Activated naive CD4-positive, alpha-beta T cell treated with anti-CD3 and anti-CD28 coated beads, Interleukin-2, amount 10 ng/mL, durations not matched to agents 7 days and 5 days (primary cell): ENCODE measurements around the gene GAGE12G.
"Not testable (repeated sequence)": the region's sequence is repeated elsewhere in the genome, so short reads cannot be mapped to it uniquely, and the experiment has no call there.

Experiments used
- CTCF ChIA-PET: fragments of 350-600 bp; sonication (Branson Sonifier 250); formaldehyde crosslinking; loops from one replicate; lab custom pipeline; 2021; ENCODE audit warnings: antibody characterized with exemption; lab: Charles Lee
- DNase-seq: peaks from one replicate; pipeline ENCODE4 v3.0.0-alpha.2; 2020
- H3K27ac Mint-ChIP-seq: one replicate; pipeline ENCODE4 v1.8.0; 2021; ENCODE audit warnings: mild to moderate bottlenecking, moderate library complexity, mixed read lengths
- H3K27me3 Mint-ChIP-seq: one replicate; pipeline ENCODE4 v1.8.0; 2021; ENCODE audit warnings: mild to moderate bottlenecking, mixed read lengths
- H3K36me3 Mint-ChIP-seq: one replicate; pipeline ENCODE4 v1.8.0; 2021; ENCODE audit warnings: mixed read lengths
- H3K4me1 Mint-ChIP-seq: one replicate; pipeline ENCODE4 v1.8.0; 2021; ENCODE audit warnings: mixed read lengths
- H3K4me3 Mint-ChIP-seq: one replicate; pipeline ENCODE4 v1.8.0; 2021; ENCODE audit warnings: mild to moderate bottlenecking, moderate library complexity, mixed read lengths
- H3K9me3 Mint-ChIP-seq: one replicate; pipeline ENCODE4 v1.8.0; 2021; ENCODE audit warnings: mixed read lengths

GAGE12G gene, protein sequence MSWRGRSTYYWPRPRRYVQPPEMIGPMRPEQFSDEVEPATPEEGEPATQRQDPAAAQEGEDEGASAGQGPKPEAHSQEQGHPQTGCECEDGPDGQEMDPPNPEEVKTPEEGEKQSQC

DNA sequence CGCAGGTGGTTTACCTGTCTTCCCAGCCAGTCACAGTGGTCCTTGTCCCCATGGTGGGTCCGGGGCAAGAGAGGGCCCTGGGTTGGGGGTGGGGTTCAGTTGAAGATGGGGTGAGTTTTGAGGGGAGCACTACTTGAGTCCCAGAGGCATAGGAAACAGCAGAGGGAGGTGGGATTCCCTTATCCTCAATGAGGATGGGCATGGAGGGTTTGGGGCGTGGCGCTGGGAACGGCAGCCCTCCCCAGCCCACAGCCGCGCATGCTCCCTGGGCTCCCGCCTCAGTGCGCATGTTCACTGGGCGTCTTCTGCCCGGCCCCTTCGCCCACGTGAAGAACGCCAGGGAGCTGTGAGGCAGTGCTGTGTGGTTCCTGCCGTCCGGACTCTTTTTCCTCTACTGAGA is at the start of gene GAGE12G:
Gene GAGE12G, plus strand, starts transcription at position 301 of the 400 bp plus-strand sequence. CDS start 1,155 bp downstream, outside the sequence.
- H3K4me1 Mint-ChIP-seq, DNase-seq, H3K4me3 Mint-ChIP-seq, CTCF ChIA-PET, H3K9me3 Mint-ChIP-seq, H3K27ac Mint-ChIP-seq, H3K36me3 Mint-ChIP-seq, H3K27me3 Mint-ChIP-seq: not testable (repeated sequence)

DNA sequence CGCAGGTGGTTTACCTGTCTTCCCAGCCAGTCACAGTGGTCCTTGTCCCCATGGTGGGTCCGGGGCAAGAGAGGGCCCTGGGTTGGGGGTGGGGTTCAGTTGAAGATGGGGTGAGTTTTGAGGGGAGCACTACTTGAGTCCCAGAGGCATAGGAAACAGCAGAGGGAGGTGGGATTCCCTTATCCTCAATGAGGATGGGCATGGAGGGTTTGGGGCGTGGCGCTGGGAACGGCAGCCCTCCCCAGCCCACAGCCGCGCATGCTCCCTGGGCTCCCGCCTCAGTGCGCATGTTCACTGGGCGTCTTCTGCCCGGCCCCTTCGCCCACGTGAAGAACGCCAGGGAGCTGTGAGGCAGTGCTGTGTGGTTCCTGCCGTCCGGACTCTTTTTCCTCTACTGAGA is 38.3 kb upstream of the GAGE12G start, which contains the start of gene GAGE12C:
Gene GAGE12C, plus strand, starts transcription at position 301 of the 400 bp plus-strand sequence. CDS start 1,155 bp downstream, outside the sequence.
- DNase-seq, CTCF ChIA-PET, H3K9me3 Mint-ChIP-seq, H3K4me1 Mint-ChIP-seq, H3K36me3 Mint-ChIP-seq, H3K4me3 Mint-ChIP-seq, H3K27me3 Mint-ChIP-seq, H3K27ac Mint-ChIP-seq: not testable (repeated sequence)

DNA sequence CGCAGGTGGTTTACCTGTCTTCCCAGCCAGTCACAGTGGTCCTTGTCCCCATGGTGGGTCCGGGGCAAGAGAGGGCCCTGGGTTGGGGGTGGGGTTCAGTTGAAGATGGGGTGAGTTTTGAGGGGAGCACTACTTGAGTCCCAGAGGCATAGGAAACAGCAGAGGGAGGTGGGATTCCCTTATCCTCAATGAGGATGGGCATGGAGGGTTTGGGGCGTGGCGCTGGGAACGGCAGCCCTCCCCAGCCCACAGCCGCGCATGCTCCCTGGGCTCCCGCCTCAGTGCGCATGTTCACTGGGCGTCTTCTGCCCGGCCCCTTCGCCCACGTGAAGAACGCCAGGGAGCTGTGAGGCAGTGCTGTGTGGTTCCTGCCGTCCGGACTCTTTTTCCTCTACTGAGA is 28.8 kb upstream of the GAGE12G start, which contains the start of gene GAGE12D:
Gene GAGE12D, plus strand, starts transcription at position 301 of the 400 bp plus-strand sequence. CDS start 1,155 bp downstream, outside the sequence.
- CTCF ChIA-PET = not testable (repeated sequence)

DNA sequence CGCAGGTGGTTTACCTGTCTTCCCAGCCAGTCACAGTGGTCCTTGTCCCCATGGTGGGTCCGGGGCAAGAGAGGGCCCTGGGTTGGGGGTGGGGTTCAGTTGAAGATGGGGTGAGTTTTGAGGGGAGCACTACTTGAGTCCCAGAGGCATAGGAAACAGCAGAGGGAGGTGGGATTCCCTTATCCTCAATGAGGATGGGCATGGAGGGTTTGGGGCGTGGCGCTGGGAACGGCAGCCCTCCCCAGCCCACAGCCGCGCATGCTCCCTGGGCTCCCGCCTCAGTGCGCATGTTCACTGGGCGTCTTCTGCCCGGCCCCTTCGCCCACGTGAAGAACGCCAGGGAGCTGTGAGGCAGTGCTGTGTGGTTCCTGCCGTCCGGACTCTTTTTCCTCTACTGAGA is 19.2 kb upstream of the GAGE12G start, which contains the start of gene GAGE12E:
Gene GAGE12E, plus strand, starts transcription at position 301 of the 400 bp plus-strand sequence. CDS start 1,155 bp downstream, outside the sequence.
- H3K36me3 Mint-ChIP-seq, DNase-seq, H3K27ac Mint-ChIP-seq, H3K4me1 Mint-ChIP-seq, H3K4me3 Mint-ChIP-seq, H3K27me3 Mint-ChIP-seq, CTCF ChIA-PET, H3K9me3 Mint-ChIP-seq: not testable (repeated sequence)

More for the DNA sequence above, 28.8 kb upstream of the GAGE12G start, which contains the start of gene GAGE12D:
- not testable (repeated sequence) for H3K27ac Mint-ChIP-seq, H3K9me3 Mint-ChIP-seq, H3K27me3 Mint-ChIP-seq, H3K4me3 Mint-ChIP-seq, H3K36me3 Mint-ChIP-seq, DNase-seq, H3K4me1 Mint-ChIP-seq

DNA sequence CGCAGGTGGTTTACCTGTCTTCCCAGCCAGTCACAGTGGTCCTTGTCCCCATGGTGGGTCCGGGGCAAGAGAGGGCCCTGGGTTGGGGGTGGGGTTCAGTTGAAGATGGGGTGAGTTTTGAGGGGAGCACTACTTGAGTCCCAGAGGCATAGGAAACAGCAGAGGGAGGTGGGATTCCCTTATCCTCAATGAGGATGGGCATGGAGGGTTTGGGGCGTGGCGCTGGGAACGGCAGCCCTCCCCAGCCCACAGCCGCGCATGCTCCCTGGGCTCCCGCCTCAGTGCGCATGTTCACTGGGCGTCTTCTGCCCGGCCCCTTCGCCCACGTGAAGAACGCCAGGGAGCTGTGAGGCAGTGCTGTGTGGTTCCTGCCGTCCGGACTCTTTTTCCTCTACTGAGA is 9.7 kb upstream of the GAGE12G start, which contains the start of gene GAGE12F:
Gene GAGE12F, plus strand, starts transcription at position 301 of the 400 bp plus-strand sequence. CDS start 1,155 bp downstream, outside the sequence.
- H3K36me3 Mint-ChIP-seq, H3K9me3 Mint-ChIP-seq, DNase-seq, CTCF ChIA-PET, H3K4me3 Mint-ChIP-seq, H3K27me3 Mint-ChIP-seq, H3K27ac Mint-ChIP-seq, H3K4me1 Mint-ChIP-seq: not testable (repeated sequence)

DNA sequence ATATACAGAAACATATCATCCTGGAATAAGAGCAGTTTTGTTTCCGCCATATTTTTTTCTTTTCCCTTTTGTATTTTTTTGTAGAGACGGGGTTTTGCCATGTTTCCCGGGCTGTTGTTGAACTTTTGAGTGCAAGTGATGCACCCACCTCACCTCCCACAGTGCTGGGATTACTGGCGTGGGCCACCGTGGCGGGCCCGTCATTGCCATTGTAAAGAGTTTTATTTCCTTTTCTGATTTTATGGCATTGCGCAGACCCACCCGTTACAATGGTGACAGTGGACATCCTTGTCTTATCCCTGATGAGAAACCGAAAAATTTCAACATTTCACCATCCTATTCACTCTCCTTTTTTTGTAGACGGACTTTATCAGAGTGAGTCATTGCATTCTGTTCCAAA is 1.5 kb upstream of the GAGE12G start:
- CTCF ChIA-PET, DNase-seq, H3K9me3 Mint-ChIP-seq, H3K36me3 Mint-ChIP-seq, H3K4me1 Mint-ChIP-seq, H3K4me3 Mint-ChIP-seq, H3K27ac Mint-ChIP-seq, H3K27me3 Mint-ChIP-seq: not testable (repeated sequence)

DNA sequence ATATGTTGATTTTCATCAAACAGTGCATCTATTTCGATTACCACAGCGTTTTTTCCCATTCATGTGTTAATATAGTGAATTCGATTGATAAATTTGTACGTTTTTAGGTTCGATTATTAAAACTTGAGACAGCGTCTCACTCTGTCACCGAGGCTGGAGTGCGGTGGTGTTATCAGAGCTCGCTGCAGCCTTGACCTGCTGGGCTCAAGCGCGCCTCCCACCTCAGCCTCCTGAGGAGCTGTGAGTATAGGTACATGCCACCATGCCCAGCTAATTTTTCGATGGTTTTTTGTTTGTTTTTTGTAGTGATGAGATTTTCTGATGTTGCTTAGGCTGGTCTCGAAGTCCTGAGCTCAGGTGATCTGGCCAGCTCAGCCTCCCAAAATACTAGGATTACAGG is 1.0 kb upstream of the GAGE12G start:
- H3K9me3 Mint-ChIP-seq, CTCF ChIA-PET, H3K27ac Mint-ChIP-seq: not testable (repeated sequence)

DNA sequence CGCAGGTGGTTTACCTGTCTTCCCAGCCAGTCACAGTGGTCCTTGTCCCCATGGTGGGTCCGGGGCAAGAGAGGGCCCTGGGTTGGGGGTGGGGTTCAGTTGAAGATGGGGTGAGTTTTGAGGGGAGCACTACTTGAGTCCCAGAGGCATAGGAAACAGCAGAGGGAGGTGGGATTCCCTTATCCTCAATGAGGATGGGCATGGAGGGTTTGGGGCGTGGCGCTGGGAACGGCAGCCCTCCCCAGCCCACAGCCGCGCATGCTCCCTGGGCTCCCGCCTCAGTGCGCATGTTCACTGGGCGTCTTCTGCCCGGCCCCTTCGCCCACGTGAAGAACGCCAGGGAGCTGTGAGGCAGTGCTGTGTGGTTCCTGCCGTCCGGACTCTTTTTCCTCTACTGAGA is 9.4 kb downstream of the GAGE12G start, which contains the start of gene GAGE12H:
Gene GAGE12H, plus strand, starts transcription at position 301 of the 400 bp plus-strand sequence. CDS start 1,155 bp downstream, outside the sequence.
- H3K27me3 Mint-ChIP-seq, H3K4me1 Mint-ChIP-seq, H3K27ac Mint-ChIP-seq, H3K9me3 Mint-ChIP-seq, CTCF ChIA-PET, H3K4me3 Mint-ChIP-seq, H3K36me3 Mint-ChIP-seq, DNase-seq: not testable (repeated sequence)

More for the DNA sequence above, 1.0 kb upstream of the GAGE12G start:
- H3K4me1 Mint-ChIP-seq, H3K4me3 Mint-ChIP-seq, DNase-seq, H3K27me3 Mint-ChIP-seq, H3K36me3 Mint-ChIP-seq: not testable (repeated sequence)

DNA sequence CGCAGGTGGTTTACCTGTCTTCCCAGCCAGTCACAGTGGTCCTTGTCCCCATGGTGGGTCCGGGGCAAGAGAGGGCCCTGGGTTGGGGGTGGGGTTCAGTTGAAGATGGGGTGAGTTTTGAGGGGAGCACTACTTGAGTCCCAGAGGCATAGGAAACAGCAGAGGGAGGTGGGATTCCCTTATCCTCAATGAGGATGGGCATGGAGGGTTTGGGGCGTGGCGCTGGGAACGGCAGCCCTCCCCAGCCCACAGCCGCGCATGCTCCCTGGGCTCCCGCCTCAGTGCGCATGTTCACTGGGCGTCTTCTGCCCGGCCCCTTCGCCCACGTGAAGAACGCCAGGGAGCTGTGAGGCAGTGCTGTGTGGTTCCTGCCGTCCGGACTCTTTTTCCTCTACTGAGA is 19.0 kb downstream of the GAGE12G start, which contains the start of gene GAGE2A:
Gene GAGE2A, plus strand, starts transcription at position 301 of the 400 bp plus-strand sequence. CDS start 1,155 bp downstream, outside the sequence.
- H3K36me3 Mint-ChIP-seq, H3K4me3 Mint-ChIP-seq, H3K27ac Mint-ChIP-seq, H3K27me3 Mint-ChIP-seq, CTCF ChIA-PET, DNase-seq, H3K4me1 Mint-ChIP-seq, H3K9me3 Mint-ChIP-seq: not testable (repeated sequence)

DNA sequence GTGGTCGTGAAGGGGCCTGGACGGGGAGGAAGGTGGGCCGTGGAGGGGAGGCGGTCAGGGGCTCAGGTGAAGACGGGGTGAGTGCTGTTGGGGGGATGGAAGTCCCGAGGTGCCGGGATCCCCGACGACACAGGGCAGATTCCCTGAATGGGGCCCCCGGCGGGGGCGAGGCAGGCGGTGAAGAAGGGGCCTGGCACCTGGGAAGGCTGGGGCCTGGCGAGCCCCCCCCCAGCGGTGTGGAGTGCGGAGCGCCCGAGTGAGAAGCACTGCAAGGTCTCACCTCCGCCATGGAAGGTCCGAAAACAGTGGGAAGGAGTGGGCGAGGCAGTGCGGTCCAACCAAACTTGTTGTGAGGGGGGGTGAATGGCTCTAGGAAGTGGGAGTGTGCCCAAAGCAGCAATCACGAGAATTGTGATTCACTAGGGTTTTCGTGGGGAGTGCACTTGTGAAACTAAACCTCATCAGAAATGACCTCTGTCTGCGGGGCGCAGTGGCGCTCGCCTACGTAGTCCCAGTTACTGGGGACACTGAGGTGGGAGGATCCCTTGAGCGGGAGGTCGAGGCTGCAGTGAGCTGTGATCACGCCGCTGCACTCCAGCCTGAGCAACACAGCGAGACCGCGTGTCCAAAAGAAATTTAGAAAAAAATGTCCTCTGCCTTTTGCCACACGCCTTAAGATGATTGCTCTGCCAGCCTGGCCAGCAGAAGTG is 19.7 kb downstream of the GAGE12G start:
- H3K4me3 Mint-ChIP-seq, H3K27ac Mint-ChIP-seq, CTCF ChIA-PET, H3K27me3 Mint-ChIP-seq, H3K4me1 Mint-ChIP-seq, H3K36me3 Mint-ChIP-seq, H3K9me3 Mint-ChIP-seq: not testable (repeated sequence)
- peak; percentile 19 for DNase-seq

DNA sequence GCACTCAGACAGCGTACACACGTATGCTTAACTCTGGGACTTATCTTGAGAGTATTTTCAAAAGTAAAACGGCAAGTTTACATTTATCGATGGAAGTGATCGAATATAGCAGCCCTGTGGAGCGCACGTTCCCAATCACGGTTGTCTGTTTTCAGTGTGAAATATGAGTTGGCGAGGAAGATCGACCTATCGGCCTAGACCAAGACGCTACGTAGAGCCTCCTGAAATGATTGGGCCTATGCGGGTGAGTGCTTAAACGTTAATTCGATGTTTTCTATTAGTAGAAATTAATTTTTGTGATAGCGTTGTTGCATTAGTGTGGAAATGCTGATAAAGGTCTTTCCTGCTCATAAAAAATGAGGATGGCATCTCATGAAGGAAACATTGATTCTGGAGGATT is 20.3 kb downstream of the GAGE12G start:
- CTCF ChIA-PET, H3K27ac Mint-ChIP-seq, H3K27me3 Mint-ChIP-seq, DNase-seq, H3K4me1 Mint-ChIP-seq, H3K9me3 Mint-ChIP-seq, H3K4me3 Mint-ChIP-seq, H3K36me3 Mint-ChIP-seq: not testable (repeated sequence)

DNA sequence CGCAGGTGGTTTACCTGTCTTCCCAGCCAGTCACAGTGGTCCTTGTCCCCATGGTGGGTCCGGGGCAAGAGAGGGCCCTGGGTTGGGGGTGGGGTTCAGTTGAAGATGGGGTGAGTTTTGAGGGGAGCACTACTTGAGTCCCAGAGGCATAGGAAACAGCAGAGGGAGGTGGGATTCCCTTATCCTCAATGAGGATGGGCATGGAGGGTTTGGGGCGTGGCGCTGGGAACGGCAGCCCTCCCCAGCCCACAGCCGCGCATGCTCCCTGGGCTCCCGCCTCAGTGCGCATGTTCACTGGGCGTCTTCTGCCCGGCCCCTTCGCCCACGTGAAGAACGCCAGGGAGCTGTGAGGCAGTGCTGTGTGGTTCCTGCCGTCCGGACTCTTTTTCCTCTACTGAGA is 28.5 kb downstream of the GAGE12G start, which contains the start of gene GAGE1:
Gene GAGE1, plus strand, starts transcription at position 301 of the 400 bp plus-strand sequence. CDS start 1,155 bp downstream, outside the sequence.
- H3K27ac Mint-ChIP-seq, H3K36me3 Mint-ChIP-seq, H3K4me3 Mint-ChIP-seq, DNase-seq, H3K27me3 Mint-ChIP-seq, CTCF ChIA-PET, H3K4me1 Mint-ChIP-seq, H3K9me3 Mint-ChIP-seq: not testable (repeated sequence)

DNA sequence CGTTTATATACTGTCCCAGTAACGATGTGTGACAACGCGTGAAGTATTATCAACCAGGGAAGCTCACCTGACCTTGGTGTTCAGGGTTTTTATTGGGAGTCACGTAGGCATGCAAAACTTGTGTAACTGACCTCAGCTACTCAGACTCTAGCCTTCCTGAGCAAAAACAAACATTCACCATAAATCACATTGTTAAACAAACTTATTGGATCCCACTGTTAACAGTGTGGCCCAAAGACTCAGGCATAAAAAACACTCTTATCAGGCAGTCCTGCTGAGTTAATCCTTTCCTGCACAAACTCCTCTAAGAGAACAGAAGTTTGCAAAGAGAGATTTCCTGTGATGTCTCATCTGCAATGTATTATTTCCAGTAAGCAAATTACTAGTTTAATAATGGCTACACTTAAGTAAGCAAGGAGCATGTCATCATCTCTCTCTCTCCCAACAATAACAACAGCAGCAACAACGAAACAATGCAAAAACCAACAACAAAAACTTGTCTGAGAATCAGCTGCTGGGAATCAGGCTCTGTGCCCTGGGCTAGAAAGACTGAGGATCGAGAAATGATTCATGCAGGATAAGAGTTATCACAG is 40.6 kb downstream of the GAGE12G start:
- H3K27ac Mint-ChIP-seq = no peak overlapping the region
- H3K27me3 Mint-ChIP-seq = no peaks in the 10 kb centered on the region
- H3K4me1 Mint-ChIP-seq = no peaks in the 10 kb centered on the region
- CTCF ChIA-PET = no interaction called here
- H3K4me3 Mint-ChIP-seq = no peak overlapping the region
- H3K36me3 Mint-ChIP-seq = no peaks in the 10 kb centered on the region
- H3K9me3 Mint-ChIP-seq = no peaks in the 10 kb centered on the region
- no peak for DNase-seq

DNA sequence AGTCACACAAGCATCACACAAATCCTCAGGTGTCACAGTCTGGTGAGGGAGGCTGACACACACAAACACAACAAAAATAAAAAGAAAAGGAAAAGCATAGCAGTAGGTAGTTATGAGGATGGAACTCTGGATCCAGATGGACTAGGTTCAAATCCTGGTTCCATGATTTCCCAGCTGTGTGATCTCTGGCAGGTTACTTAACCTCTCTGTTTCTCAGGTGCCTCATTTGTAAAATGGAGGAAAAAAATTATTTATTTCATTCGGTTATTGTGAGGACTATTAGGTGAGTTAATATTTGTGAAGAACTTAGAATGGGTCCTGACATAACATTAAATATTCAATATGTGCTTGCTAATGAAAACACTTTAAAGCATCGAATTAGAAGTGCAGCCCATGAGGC is 48.4 kb downstream of the GAGE12G start:
- Mint-ChIP-seq H3K9me3 (peaks cover 2% of the 10 kb centered on the region), H3K27me3 (no peaks in the 10 kb centered on the region), H3K4me3 (no peak overlapping the region), H3K27ac (no peak overlapping the region), H3K4me1 (no peaks in the 10 kb centered on the region), H3K36me3 (no peaks in the 10 kb centered on the region)
- DNase-seq = no peak
- CTCF ChIA-PET = no interaction called here
